Suppressor macrophage treated with lipopolysaccharide for 1 hour (primary cell): ENCODE data around the gene RASGEF1C.
"Not testable (repeated sequence)": the region's sequence is repeated elsewhere in the genome, so short reads cannot be mapped to it uniquely, and the experiment has no call there.

ENCODE experiments used
- DNase-seq, 3 donors: peaks; one replicate each; pipeline ENCODE4 v3.0.0-alpha.2; 2020 to 2022

The RASGEF1C gene

GRCh38 chr5:180210961-180211760 is 2.1 kb upstream of the RASGEF1C start:
- DNase-seq, result no peak

DNA sequence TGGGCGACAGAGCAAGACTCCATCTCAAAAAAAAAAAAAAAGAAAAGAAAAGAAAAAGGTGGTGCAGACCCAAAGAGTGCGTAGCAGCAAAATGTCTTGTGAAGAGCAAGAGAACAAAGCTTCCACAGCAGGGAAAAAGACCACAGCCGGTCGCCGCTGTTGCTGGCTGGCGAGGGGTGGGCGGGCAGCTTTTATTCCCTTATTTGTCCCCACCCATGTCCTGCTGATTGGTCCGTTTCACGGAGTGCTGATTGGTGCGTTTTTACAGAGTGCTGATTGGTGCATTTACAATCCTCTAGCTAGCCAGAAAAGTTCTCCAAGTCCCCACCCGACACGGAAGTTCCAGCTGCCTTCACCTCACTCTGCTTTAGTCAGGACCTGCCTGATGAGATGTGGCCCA is 1.1 kb upstream of the RASGEF1C start:
- not testable (repeated sequence) for DNase-seq

GRCh38 chr5:180208435-180209081 is 453 bp downstream of the RASGEF1C start:
- peak in 2 of 3 donors; percentile 24 to 40 for DNase-seq

DNA sequence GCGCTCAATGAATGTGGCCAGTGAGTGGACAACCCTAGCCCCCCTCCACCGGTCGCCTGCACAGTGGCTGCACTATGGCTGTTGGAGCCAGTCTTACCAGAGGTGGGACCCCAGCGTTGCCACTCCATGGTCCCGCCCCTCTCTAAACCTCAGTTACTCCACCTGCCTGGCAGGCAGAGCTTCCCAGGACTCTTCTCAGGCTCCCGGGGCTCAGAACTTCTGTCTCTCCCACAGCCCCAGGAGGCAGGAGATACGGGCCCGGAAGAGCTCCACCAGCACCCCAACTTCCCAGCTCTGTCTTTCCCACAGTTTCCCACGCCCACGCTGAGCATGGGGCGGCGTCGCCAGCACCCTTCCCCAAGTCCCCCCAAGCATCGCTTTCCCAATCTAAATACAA is 975 bp downstream of the RASGEF1C start:
- DNase-seq, result no peak

DNA sequence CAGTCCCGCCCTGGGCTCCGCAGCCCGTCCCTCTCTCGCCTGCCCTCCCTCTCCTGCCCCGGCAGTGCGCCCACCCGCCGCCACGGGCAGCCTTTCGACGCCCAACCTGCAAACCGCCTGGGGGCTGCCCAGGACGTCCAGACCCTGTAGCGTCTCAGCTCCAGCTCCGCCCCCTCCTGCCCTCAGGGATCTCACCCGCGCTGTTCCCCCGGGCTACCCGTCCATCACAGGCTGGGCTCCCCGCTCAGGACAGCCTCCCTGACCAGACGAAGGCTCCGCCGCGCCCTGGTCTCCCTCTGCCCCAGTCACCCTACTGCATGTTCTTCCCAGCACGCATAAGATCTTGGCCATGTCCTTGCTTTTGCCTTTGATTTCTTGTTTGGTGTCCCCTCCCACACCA is 1.4 kb downstream of the RASGEF1C start:
- DNase-seq, result no peak

- no peak for DNase-seq
These were observed 2.0 kb downstream of the RASGEF1C start for GRCh38 chr5:180206993-180207392.

- no peak for DNase-seq
These were observed 3.1 kb downstream of the RASGEF1C start for GRCh38 chr5:180205916-180206315.

DNA sequence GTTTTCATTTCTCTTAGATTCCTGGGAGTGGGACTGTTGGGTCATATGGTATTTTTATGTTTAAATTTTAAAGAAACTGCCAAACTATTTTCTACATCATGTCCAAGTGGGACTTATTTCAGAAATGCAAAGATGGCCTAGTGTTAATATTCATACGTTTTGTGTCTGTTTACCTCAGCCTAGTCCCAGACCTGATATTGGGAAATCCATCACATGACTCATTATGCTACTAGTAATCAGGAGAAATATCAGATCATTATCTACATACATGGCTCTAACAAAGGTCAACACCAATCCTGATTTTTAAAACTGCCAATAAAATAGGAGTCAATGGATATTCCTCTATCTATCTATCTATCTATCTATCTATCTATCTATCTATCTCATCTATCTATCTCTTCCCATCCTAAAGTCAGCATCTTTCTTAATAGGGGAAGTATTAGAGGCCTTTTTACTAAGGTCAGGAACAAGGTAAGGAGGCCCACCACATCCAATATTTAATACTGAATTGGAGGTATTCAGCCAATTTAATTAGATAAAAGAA is 4.7 kb downstream of the RASGEF1C start:
- no peak for DNase-seq

GRCh38 chr5:180202939-180203573 is 6.0 kb downstream of the RASGEF1C start:
- peak in 2 of 3 donors; percentile 18 to 30 for DNase-seq

DNA sequence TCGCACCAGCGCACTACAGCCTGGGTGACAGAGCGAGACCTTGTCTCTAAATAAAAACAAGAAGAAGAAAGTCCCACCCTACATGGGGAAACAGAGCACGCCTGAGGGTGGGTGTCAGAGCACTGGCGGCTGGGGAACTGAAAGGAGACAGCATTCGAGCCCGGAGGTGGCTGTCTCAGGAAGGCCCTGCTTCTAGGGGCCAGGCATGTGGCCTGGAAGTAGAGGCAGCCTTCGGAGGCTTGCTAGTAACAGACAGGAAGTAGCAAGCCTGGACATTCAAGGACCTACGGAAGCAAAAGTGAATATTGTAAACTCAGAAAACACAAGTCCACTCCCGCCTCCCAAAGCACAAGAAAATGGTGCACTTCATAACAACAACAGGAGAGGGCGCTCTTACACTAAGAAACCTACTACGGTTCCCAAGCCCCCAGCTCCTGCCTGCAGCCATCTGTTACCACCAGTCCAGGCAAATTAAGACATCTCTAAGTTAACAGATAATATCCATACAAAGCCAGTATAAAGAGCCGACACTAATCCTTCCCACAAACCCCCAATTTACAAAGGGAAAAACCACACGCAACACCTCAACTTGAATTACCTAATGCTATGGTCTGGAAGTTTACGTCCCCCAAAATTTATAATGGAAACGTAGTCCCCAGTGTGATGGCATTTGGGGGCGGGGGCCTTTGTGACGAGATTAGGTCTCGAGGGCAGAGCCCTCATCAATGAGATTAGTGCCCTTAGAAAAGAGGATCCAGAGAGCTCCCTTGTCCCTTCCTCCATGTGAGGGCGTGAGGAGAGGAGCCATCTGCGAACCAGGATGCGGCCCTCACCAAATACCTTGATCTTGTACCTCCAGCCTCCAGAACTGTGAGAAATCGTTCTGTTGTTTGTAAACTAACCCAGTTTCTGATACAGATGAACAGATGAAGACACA is 7.7 kb downstream of the RASGEF1C start:
- DNase-seq, result peak in 2 of 3 donors; percentile 26 to 37

DNA sequence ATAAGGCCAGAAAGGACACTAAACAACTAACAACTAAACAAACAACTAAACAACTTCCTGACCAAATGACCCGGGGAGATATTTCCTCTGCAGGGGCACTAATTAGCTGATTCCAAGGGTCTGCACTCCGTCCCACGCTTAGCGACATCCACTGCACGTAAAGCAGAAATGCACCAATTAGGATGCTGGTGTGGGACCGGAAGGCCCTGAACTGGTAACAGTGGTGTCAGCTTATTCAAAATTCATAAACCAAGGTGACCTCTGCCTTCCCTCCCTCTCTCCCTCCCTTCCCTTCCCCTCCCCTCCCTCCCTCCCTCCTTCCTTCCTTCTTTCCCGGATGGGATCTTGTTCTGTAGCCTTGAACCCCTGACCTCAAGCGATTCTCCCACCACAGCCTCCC is 9.6 kb downstream of the RASGEF1C start:
- no peak for DNase-seq

DNA sequence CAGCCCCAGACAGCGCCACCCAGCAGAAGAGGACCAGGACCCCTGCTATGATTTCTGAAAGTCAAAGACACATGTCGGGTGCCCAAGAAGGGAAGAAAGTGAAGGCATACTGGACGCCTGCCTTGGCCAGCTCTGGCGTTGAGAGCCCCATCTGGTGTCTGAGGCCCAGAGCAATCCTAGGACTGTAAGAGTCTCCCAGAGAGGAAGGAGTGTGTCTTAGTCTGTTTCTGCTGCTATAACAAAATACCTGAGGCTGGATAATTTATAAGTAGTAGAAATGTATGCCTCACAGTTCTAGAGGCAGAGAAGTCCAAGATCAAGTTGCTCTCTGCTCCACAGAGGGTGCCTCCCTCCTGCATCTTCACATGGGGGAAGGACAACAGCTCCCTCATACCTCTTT is 10.8 kb downstream of the RASGEF1C start:
- DNase-seq, result no peak

DNA sequence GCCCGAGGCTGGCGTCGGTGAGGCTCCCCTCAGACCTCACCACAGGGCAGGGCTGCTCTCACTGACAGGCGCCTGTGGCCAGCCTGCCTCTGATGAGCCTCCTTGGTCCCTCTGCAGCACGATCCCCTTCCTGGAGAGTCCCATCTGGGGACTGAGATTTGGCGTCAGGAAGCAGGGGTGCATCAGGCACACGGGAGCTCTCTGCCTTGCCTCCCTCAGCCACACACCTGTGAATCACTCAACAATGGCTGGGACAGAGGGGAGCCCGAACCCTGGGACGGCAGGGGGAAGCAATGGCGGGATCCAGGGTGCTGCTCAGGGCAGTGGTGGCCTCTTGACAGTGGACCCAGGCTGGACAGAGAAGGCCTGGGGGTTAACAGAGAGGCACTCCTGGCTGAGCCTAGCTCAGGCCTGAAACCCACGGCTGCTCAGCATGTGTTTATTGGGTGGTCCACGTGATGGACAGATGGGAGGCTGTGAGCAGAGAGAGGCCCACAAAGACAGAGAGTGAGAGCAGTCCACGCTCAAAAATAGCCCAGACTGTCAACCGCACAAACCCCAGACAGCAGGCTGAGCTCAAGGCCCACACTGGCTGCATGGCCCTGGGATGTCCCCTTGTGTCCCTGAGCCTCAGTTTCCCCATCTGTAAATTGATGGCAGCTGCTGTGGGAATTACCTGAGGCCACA is 11.9 kb downstream of the RASGEF1C start:
- DNase-seq, result no peak

DNA sequence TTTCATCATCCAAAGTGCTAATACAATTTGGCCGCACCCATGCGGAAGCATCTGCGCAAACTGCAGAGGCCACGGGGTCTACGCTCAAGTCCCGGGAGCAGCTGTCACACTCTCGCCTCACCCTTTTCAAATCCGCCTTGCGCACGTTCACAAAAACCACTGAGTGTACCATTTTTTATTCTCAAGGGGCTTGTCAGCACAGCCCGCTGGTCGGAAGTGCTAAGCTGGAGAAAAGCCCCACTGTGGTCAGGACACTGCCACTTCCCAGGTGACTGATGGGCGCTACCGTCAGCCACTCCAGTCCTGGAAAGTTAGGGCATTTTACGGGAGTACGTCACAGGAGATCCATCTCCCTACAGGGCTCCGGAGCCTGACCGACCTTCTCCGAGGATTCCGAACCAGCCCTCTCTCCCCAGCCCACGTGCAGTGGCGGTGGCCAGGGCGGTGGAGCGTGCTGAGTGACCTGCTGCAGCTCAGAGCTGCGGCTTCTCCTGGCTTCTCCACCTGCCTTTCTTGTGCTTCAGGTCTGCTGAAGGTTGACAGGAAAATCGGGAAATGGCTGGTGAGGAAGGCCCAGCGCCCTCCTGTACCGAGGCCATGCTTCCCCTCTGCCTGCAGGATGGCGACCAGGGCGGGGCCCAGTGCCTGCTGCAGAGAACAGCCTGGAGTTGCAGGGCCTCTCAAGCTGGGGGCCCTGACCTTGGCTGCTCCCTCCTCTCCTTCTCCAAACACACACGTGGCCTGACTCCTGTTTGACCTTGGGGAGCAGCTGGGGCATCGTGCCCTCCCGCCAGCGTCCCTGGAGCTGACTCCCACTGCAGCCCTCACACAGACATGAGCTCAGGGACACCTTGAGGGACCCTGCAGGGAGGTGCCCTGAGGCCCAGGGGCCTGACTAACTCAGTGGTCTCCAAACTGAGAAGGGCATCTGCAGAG is 14.3 kb downstream of the RASGEF1C start:
- no peak for DNase-seq

- no peak for DNase-seq
These were observed 15.1 kb downstream of the RASGEF1C start for GRCh38 chr5:180193749-180194375.

- no peak for DNase-seq
These were observed 17.3 kb downstream of the RASGEF1C start for GRCh38 chr5:180191716-180192115.

DNA sequence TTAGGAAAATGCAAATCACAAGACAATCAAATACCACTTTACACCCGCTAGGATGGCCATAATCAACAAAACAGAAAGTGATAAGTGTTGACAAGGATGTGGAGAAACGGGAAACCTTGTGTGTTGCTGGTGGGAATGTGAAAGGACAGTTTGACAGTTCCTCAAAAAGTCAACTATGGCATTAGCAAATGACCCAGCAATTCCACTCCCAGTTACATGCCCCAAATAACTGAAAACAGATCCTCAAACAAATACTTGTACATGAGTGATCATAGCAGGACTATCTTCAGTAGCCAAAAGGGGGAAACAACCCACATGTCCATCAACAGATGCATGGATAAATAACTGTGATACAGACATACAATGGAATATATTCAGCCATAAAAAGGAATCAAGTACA is 21.2 kb downstream of the RASGEF1C start:
- no peak for DNase-seq

- no peak for DNase-seq
These were observed 28.2 kb downstream of the RASGEF1C start for GRCh38 chr5:180180846-180181245.

- DNase-seq, result no peak
These were observed 28.6 kb downstream of the RASGEF1C start for GRCh38 chr5:180180421-180180820.
